ENCODE results near the gene A1BG.

The A1BG gene

DNA sequence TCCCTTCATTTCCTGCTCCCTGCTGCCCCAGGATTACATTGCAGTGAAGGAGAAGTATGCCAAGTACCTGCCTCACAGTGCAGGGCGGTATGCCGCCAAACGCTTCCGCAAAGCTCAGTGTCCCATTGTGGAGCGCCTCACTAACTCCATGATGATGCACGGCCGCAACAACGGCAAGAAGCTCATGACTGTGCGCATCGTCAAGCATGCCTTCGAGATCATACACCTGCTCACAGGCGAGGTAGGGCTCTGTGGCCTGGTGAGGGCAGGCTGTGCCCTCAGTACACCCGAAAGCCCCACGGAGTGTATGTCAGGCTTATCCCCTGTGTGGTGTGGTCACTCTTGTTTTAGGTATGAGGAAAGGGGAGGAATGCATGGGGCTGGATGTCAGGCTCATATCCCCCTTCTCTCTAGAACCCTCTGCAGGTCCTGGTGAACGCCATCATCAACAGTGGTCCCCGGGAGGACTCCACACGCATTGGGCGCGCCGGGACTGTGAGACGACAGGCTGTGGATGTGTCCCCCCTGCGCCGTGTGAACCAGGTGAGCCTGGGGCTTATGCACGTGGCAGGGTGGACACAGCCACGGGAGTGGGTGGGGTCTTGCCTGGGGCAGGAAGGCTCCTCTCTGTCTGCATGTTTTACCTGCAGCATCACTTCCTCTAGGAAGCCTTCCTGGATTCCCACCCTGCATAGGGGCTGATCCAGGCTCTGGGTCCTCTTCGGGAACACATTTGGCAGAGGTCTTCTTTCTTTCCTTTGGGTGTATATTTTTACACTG lies 39.8 kb upstream of the A1BG start:
- no peak for TF ChIP-seq Cebpa-rat (IDR thresholded peaks at IDR 0.05)
- H3K9me3 ChIP-seq (replicated peaks in 1 of 11) = no peaks in the 10 kb centered on the region
- H3K4me1 ChIP-seq = peaks cover 23 to 47% (median 36%) of the 10 kb centered on the region in 10 experiments
- no peak overlapping the region for H3K4me2 ChIP-seq
- H4K20me1 ChIP-seq = peaks cover 60 to 100% (median 95%) of the 10 kb centered on the region in 11 experiments; a peak in 21 of 22 replicates
- peaks cover 0 to 16% (median 7%) of the 10 kb centered on the region in 11 experiments; a peak in 12 of 22 replicates for H3K27me3 ChIP-seq
- H3K36me3 ChIP-seq = peaks cover 73 to 92% (median 82%) of the 10 kb centered on the region in 11 experiments
- H3K4me3 ChIP-seq = no peak overlapping the region
- no peak overlapping the region for H3K27ac ChIP-seq
- no peak overlapping the region; a peak in 2 of 22 replicates for H3K9ac ChIP-seq

DNA sequence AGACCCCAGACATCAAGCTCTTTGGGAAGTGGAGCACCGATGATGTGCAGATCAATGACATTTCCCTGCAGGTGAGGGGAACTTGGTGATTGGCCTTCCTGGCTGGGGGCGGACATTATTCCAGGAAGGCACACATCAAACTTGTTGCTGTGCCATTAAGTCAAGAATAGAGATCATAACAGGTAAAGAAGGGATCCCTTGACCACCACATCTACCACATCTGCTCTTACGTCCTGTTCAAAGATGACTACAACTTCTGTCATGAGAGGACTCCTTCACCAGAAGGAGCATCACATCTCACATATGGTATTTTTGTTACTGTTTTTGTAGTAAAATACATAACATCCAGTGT lies 34.9 kb upstream of the A1BG start:
- Histone ChIP-seq H4K20me1 (peaks cover 46 to 60% (median 58%) of the 10 kb centered on the region in 11 experiments; a peak in 21 of 22 replicates), H3K9ac (peak overlapping the region; percentile 89 to 98 (median 95)), H3K4me1 (peaks cover 51 to 81% (median 68%) of the 10 kb centered on the region in 10 experiments), H3K27ac (peak overlapping the region in 9 of 11 experiments; percentile 95 to 99 (median 97); a peak in 19 of 22 replicates), H3K4me2 (peak overlapping the region; percentile 88 to 99 (median 96)), H3K36me3 (peaks cover 51 to 56% (median 54%) of the 10 kb centered on the region in 11 experiments), H3K9me3 (replicated peaks in 1 of 11) (no peaks in the 10 kb centered on the region), H3K4me3 (peak overlapping the region; percentile 80 to 96 (median 90)), H3K27me3 (no peaks in the 10 kb centered on the region)
- no peak for TF ChIP-seq Cebpa-rat (IDR thresholded peaks at IDR 0.05)

DNA sequence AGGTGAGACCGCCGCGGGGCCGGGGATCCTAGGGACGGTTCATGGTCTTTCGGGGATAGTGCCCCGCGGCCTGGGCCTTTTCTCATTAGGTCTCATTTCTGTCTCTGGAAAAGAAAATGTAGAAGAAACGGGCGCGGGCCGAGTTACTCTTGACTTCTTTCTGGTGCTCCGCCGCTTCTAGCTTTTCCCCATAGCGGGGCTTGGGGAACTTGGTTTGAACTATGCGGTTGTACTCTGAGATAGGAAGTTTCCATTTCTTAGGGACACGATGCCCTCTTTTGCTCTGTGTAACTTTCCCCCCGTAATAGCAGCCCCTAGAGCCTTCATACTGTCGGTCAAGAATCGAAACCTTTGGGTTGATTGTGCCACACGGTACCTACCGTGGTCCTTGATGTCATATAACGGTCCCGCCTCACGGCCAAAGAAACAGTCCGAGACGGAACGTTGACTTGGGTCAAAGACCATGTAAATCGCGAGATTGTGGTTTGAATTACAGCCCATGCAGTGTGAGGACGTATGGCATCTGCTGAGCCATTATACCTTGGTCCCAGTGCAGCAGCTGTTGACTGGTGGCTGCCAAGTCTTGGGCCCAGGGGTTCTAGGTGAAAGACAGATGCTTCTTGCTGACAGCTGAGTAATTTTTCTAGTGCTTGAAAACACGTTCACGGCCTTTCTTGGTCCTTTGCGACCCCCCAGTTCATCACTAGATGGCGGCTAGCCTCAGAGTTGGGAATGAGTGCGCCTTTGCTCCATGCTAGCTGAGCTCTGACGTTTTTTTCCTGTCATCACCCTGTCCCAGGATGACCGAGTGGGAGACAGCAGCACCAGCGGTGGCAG lies 34.3 kb upstream of the A1BG start:
- Histone ChIP-seq H3K4me1 (peaks cover 57 to 86% (median 74%) of the 10 kb centered on the region in 10 experiments), H3K27me3 (no peaks in the 10 kb centered on the region), H3K36me3 (peaks cover 45 to 50% (median 48%) of the 10 kb centered on the region in 11 experiments), H3K9me3 (replicated peaks in 1 of 11) (no peaks in the 10 kb centered on the region), H3K27ac (peak overlapping the region; percentile 93 to 99 (median 96)), H4K20me1 (peaks cover 40 to 54% (median 52%) of the 10 kb centered on the region in 11 experiments; a peak in 21 of 22 replicates), H3K4me3 (peak overlapping the region; percentile 80 to 96 (median 90)), H3K9ac (peak overlapping the region; percentile 89 to 98 (median 95)), H3K4me2 (peak overlapping the region; percentile 88 to 99 (median 96))
- no peak for TF ChIP-seq Cebpa-rat (IDR thresholded peaks at IDR 0.05)

DNA sequence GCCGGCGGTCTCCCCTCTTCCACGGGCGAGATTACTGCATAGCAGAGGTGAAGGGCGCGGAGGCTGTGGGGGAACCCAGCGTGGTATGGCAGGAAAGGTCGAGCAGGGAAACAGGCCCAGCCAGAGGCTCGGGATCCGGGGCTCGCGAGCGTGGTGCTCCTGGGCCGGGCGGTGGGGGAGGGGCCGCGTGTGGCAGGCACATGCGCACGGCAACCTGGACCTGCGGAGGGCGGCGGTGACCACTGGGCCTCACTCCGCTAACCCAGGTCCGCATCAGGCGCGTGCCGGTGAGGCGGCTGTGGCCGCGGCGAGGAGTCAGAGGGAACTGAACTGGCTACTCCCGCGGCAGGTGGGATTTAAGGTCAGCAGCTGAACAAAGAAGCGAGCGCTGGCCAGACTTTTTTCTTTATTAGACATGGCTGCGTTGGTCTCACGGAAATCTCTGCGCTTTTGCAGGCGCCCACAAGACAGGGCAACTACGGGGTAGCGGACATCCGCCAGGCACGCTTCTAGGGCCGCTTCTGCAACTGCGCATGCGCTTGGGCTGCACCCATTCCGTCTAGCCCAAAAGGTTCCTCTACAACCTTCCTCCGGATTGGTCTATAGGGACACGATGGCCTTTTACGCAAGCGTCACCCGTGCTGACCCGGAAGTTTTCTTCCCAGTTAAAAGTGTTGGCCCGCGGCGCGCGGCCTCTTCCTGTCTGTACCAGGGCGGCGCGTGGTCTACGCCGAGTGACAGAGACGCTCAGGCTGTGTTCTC lies 33.5 kb upstream of the A1BG start, which contains the start of gene RPS5:
Gene RPS5, plus strand, starts transcription at position 694 of the 762 bp plus-strand sequence. CDS start 869 bp downstream, outside the sequence.
- H3K27me3 ChIP-seq = no peaks in the 10 kb centered on the region

DNA sequence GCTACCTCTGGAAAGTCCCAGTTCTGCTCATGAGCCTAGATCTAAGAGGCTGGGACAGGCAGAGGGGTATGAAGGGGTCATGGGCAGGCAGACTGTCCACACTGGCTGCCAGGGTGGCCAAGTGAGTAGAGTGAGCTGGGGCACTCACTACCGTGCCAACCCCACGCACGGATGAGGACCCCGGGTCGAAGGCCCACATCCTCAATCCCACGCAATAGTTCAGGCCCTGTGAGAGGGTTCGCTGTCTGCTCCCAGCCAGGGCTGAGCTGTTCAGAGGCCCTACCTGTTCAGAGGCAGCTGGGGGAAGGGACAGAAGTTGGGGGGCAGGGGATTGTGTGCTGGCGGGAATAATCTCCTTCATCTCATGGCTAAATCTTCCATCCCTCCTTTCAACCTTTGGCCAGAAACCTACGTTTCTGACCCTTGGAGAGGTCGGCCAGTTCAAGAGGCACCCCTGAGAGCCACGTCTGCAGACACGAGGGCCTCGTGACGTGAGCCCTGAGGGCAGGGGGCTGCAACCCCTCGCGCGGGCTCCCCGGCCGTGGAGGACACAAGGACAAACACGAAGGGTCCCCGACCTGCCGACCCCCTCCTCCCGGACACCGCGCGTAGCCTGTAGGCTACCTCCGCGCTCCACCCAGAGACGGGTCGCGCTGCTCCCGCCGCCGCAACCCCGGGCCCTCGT lies 32.7 kb upstream of the A1BG start:
- Histone ChIP-seq H3K27ac (peak overlapping the region; percentile 93 to 99 (median 96)), H3K4me2 (peak overlapping the region; percentile 89 to 99 (median 97)), H3K9ac (peak overlapping the region; percentile 89 to 98 (median 95)), H3K36me3 (peaks cover 30 to 34% (median 33%) of the 10 kb centered on the region in 11 experiments), H3K4me3 (peak overlapping the region; percentile 80 to 96 (median 90)), H3K27me3 (no peaks in the 10 kb centered on the region), H4K20me1 (peaks cover 25 to 39% (median 36%) of the 10 kb centered on the region in 11 experiments; a peak in 21 of 22 replicates), H3K4me1 (peaks cover 66 to 83% (median 78%) of the 10 kb centered on the region in 10 experiments), H3K9me3 (replicated peaks in 1 of 11) (no peaks in the 10 kb centered on the region)
- no peak for TF ChIP-seq Cebpa-rat (IDR thresholded peaks at IDR 0.05)

More for the DNA sequence above, 33.5 kb upstream of the A1BG start, which contains the start of gene RPS5:
- H4K20me1 ChIP-seq = peaks cover 32 to 46% (median 44%) of the 10 kb centered on the region in 11 experiments; a peak in 21 of 22 replicates
- H3K4me3 ChIP-seq = peak within 1 kb of the TSS; percentile 80 to 96 (median 90)
- no peak for TF ChIP-seq Cebpa-rat (IDR thresholded peaks at IDR 0.05)
- H3K36me3 ChIP-seq = peaks cover 37 to 42% (median 40%) of the 10 kb centered on the region in 11 experiments
- peak within 1 kb of the TSS; percentile 89 to 98 (median 95) for H3K9ac ChIP-seq
- peak within 1 kb of the TSS; percentile 93 to 99 (median 96) for H3K27ac ChIP-seq
- no peaks in the 10 kb centered on the region for H3K9me3 ChIP-seq (replicated peaks in 1 of 11)
- peak within 1 kb of the TSS; percentile 95 to 99 (median 98) for H3K4me2 ChIP-seq
- H3K4me1 ChIP-seq = peaks cover 65 to 88% (median 81%) of the 10 kb centered on the region in 10 experiments

DNA sequence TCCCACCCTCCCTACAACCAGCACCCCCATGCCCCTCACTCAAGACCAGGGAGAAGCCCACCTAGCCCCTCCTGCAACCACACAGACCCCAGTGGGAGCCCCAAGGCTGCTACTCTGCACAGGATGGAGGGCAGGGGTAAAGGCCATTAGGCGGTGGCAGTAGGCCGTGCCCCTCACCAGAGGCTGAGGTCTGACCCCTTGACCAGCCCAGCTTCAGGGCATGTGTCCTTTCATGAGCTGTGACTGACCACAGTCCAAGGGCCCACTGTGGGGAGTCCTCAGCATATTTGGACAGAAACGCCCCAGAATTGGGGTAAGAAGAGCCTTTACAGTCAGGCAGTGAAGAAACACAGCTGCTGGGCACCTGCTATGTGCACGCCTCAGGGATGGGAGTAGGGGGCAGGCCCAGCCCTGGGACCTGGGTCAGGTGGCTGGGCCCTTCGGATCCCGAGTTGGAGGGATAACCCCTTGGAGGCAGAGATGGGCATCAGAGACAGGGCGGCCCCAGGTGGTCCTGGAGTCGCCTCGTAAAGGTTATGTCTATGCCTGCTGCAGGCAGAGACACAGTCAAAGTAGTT lies 32.1 kb upstream of the A1BG start:
- Histone ChIP-seq H3K9ac (peak overlapping the region; percentile 89 to 98 (median 95)), H3K27ac (peak overlapping the region; percentile 93 to 99 (median 96); a peak in 21 of 22 replicates)

DNA sequence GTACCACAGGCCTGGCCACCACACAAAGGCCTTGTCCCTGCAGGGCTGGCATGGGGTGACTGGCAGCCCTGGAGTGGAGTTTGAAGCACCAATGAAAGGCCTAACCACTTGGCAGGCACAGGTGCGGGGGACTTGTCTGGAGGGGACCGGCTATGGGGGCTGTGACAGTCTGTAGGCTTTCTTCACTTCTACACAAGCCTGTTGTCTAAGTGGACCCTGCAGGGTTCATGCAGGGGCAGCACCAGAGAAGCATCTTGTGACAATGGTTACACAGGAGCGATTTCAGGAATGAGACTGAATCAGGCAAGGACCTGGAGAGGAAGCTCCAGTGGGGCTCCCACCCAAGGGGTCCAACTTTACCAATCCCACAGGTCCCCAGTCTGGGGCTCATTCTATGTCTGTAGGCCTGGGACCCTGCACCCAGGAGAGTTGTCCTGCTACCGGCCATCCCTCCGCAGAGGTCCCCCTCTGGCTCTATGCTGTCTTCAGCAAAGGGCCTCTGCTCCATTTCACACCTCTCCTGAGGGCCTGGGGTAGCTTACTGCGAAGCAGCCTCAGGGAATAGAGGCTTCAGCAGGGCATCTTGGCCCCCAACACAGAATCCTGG lies 29.8 kb upstream of the A1BG start:
- Histone ChIP-seq H3K4me2 (peak overlapping the region; percentile 81 to 99 (median 95)), H4K20me1 (peaks cover 3 to 9% (median 7%) of the 10 kb centered on the region in 11 experiments; a peak in 19 of 22 replicates), H3K36me3 (peaks cover under 1 to 5% (median 4%) of the 10 kb centered on the region in 11 experiments; a peak in 19 of 22 replicates), H3K27ac (peak overlapping the region in 10 of 11 experiments; percentile 26 to 96 (median 93); a peak in 16 of 22 replicates), H3K9ac (peak overlapping the region in 10 of 11 experiments; percentile 81 to 96 (median 90); a peak in 19 of 22 replicates), H3K9me3 (replicated peaks in 1 of 11) (no peaks in the 10 kb centered on the region), H3K27me3 (no peaks in the 10 kb centered on the region), H3K4me3 (peak overlapping the region in 3 of 10 experiments; percentile 21 to 80 (median 76); a peak in 5 of 20 replicates), H3K4me1 (peaks cover 58 to 75% (median 70%) of the 10 kb centered on the region in 10 experiments)
- no peak for TF ChIP-seq Cebpa-rat (IDR thresholded peaks at IDR 0.05)

More for the DNA sequence above, 32.1 kb upstream of the A1BG start:
- peaks cover 20 to 33% (median 30%) of the 10 kb centered on the region in 11 experiments; a peak in 21 of 22 replicates for H4K20me1 ChIP-seq
- no peak for TF ChIP-seq Cebpa-rat (IDR thresholded peaks at IDR 0.05)
- H3K4me2 ChIP-seq = peak overlapping the region; percentile 89 to 99 (median 97)
- H3K4me1 ChIP-seq = peaks cover 63 to 77% (median 72%) of the 10 kb centered on the region in 10 experiments
- peaks cover 23 to 28% (median 27%) of the 10 kb centered on the region in 11 experiments for H3K36me3 ChIP-seq
- no peaks in the 10 kb centered on the region for H3K9me3 ChIP-seq (replicated peaks in 1 of 11)
- no peaks in the 10 kb centered on the region for H3K27me3 ChIP-seq
- H3K4me3 ChIP-seq = peak overlapping the region in 8 of 10 experiments; percentile 80 to 96 (median 89); a peak in 15 of 20 replicates
